ENCODE measurements around the gene SEZ6. TPM values are rescaled to one million over a fixed set of nuclear protein-coding genes. Genes with fewer than 3 reads are reported as not detected.

SEZ6 gene
- total and polyA plus RNA-seq, 10 of the 15 experiments (the other 5 are each of a cell fraction or from before 2014, with no cell fraction given): 0.05 to 0.87 (median 0.17) TPM; not detected in 4

GRCh38 chr17:28977659-28978355 is 28.0 kb downstream of the SEZ6 start:
- no peaks in the 10 kb centered on the region; the same call in 2 of the 3 replicates for H3K9me3 ChIP-seq (replicated peaks; ENCODE audit: control insufficient read depth, insufficient read depth, low read length)
- no peaks in the 10 kb centered on the region; a peak in 1 of 4 replicates for H3K27me3 ChIP-seq (replicated peaks in 1 of 2; ENCODE audit: control insufficient read depth in 2 of 2, insufficient read depth in 2 of 2, low read length in 1 of 2)
- BruUV-seq (replicated peaks): no TSS peak
- H3K79me2 ChIP-seq (ENCODE audit: control insufficient read depth, insufficient read depth, low read length): no peaks in the 10 kb centered on the region
- H3K36me3 ChIP-seq (ENCODE audit: control insufficient read depth in 2 of 2, insufficient read depth in 2 of 2, low read length in 1 of 2): no peaks in the 10 kb centered on the region
- H3K4me1 ChIP-seq (ENCODE audit: control insufficient read depth, insufficient read depth, low read length): peaks cover 9% of the 10 kb centered on the region
- in situ Hi-C loops (cut with MboI): no loop called here
- no peak overlapping the region for H3K9ac ChIP-seq (ENCODE audit: control insufficient read depth, insufficient read depth, low read length)
- H3K27ac ChIP-seq (ENCODE audit: control insufficient read depth, insufficient read depth): no peak overlapping the region
- RAD21 ChIA-PET (ENCODE audit: unreplicated experiment): no interaction called here
- SMC1A ChIA-PET (ENCODE audit: uncharacterized antibody, unreplicated experiment): no interaction called here
- CTCF ChIA-PET: interaction anchor here (2.2 kb wide), 1 partner anchor 13 kb away, joined by 9 read pairs; no protein-coding TSS in a partner anchor
- H4K20me1 ChIP-seq (ENCODE audit: control insufficient read depth, insufficient read depth): no peaks in the 10 kb centered on the region
- POLR2A ChIA-PET: no interaction called here
- WGBS (ENCODE audit: insufficient coverage, insufficient replicate concordance, low lambda C conversion rate, missing lambda C conversion rate): 46% methylated on average over 8 of the region's 8 CpGs
- H3K4me3 ChIP-seq: no peak overlapping the region
- DNase-seq (ENCODE audit: low read depth, low spot score): no peak
- FAIRE-seq: no peak
- ATAC-seq: no peak
- no peak overlapping the region for H3K4me2 ChIP-seq (ENCODE audit: control insufficient read depth, insufficient read depth)
- H2AFZ ChIP-seq (ENCODE audit: control insufficient read depth, low read depth, low read length): no peak overlapping the region
- TF ChIP-seq SRF (IDR thresholded peaks at IDR 0.05; ENCODE audit: low read depth in 2 of 2, low read length in 2 of 2) (no peak), CHD2 (IDR thresholded peaks at IDR 0.05; ENCODE audit: borderline replicate concordance, low read depth, low read length) (no peak), ZNF217 (IDR thresholded peaks at IDR 0.05) (no peak), TBL1XR1 (IDR thresholded peaks at IDR 0.05; ENCODE audit: low read depth, low read length) (no peak), IKZF2 (IDR thresholded peaks at IDR 0.05) (no peak), SIX5 (IDR thresholded peaks at IDR 0.05; ENCODE audit: low read depth, low read length, severe bottlenecking) (no peak), STAT3 (IDR thresholded peaks at IDR 0.05; ENCODE audit: low read depth, low read length) (no peak)
- intact Hi-C loops (cut with micrococcal nuclease; ENCODE audit: unreplicated experiment): loop anchor here (1.0 to 10.0 kb wide), 2 partner anchors 17 to 77 kb away; no protein-coding TSS in a partner anchor

- intact Hi-C loops (cut with micrococcal nuclease; ENCODE audit: unreplicated experiment): loop anchor here (10.0 kb wide), 1 partner anchor 79 kb away; no protein-coding TSS in a partner anchor
- no peak overlapping the region for H3K9ac ChIP-seq (ENCODE audit: control insufficient read depth, insufficient read depth, low read length)
- in situ Hi-C loops (cut with MboI): no loop called here
- H4K20me1 ChIP-seq (ENCODE audit: control insufficient read depth, insufficient read depth): no peaks in the 10 kb centered on the region
- H3K4me1 ChIP-seq (ENCODE audit: control insufficient read depth, insufficient read depth, low read length): no peaks in the 10 kb centered on the region
- H3K4me2 ChIP-seq (ENCODE audit: control insufficient read depth, insufficient read depth): no peak overlapping the region
- no peak overlapping the region for H3K27ac ChIP-seq (ENCODE audit: control insufficient read depth, insufficient read depth)
- FAIRE-seq (no peak), DNase-seq (ENCODE audit: low read depth, low spot score) (no peak), ATAC-seq (no peak)
- CTCF ChIA-PET: interaction anchor here (3.5 kb wide), 1 partner anchor 11 kb away, joined by 20 read pairs; no protein-coding TSS in a partner anchor
- H3K27me3 ChIP-seq (replicated peaks in 1 of 2; ENCODE audit: control insufficient read depth in 2 of 2, insufficient read depth in 2 of 2, low read length in 1 of 2): no peaks in the 10 kb centered on the region; a peak in 1 of 4 replicates
- SMC1A ChIA-PET (ENCODE audit: uncharacterized antibody, unreplicated experiment): no interaction called here
- H3K79me2 ChIP-seq (ENCODE audit: control insufficient read depth, insufficient read depth, low read length): no peaks in the 10 kb centered on the region
- no TSS peak for BruUV-seq (replicated peaks)
- H3K36me3 ChIP-seq (ENCODE audit: control insufficient read depth in 2 of 2, insufficient read depth in 2 of 2, low read length in 1 of 2): no peaks in the 10 kb centered on the region
- H2AFZ ChIP-seq (ENCODE audit: control insufficient read depth, low read depth, low read length): no peak overlapping the region
- no peak overlapping the region for H3K4me3 ChIP-seq
- WGBS (ENCODE audit: insufficient coverage, insufficient replicate concordance, low lambda C conversion rate, missing lambda C conversion rate): 42% methylated on average over 5 of the region's 5 CpGs
- POLR2A ChIA-PET: no interaction called here
- H3K9me3 ChIP-seq (replicated peaks; ENCODE audit: control insufficient read depth, insufficient read depth, low read length): no peaks in the 10 kb centered on the region
- RAD21 ChIA-PET (ENCODE audit: unreplicated experiment): no interaction called here
- no peak for TF ChIP-seq IRF5 (IDR thresholded peaks at IDR 0.05; ENCODE audit: borderline replicate concordance)
- no peak for TF ChIP-seq SUZ12 (IDR thresholded peaks at IDR 0.05; ENCODE audit: unreplicated experiment)
- TF ChIP-seq CTCF (IDR thresholded peaks at IDR 0.05 in 2 of 3, conservative IDR thresholded peaks at IDR 0.05 in 1 of 3; ENCODE audit: control insufficient read depth in 2 of 3, extremely low read depth in 1 of 3, insufficient read depth in 1 of 3, low read depth in 3 of 3, low read length in 3 of 3): no peak
- TF ChIP-seq STAT1 (conservative IDR thresholded peaks at IDR 0.05): no peak
- no peak for TF ChIP-seq PKNOX1 (IDR thresholded peaks at IDR 0.05)
- no peak for TF ChIP-seq CEBPB (IDR thresholded peaks at IDR 0.05; ENCODE audit: borderline replicate concordance in 1 of 2, low read depth in 2 of 2, low read length in 2 of 2)
Observed at GRCh38 chr17:28975646-28976045, 30.2 kb downstream of the SEZ6 start.

Data from GM12878 (cell line).